Epithelial cell of prostate (primary cell): Measurements from ENCODE around the gene DPRX.

Experiments used
- DNase-seq: peaks from one replicate; pipeline ENCODE4 v3.0.0-alpha.2; 2011; ENCODE audit warnings: low read depth, low spot score
- H3K27ac ChIP-seq: fragments of 450-650 bp; 2 replicates; pipeline ENCODE4 v1.5.1; 2017; ENCODE audit warnings: mild to moderate bottlenecking

Gene DPRX, protein sequence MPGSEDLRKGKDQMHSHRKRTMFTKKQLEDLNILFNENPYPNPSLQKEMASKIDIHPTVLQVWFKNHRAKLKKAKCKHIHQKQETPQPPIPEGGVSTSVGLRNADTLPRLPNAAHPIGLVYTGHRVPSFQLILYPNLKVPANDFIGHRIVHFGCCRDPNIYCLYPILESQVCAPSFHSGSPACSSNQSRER

DNA sequence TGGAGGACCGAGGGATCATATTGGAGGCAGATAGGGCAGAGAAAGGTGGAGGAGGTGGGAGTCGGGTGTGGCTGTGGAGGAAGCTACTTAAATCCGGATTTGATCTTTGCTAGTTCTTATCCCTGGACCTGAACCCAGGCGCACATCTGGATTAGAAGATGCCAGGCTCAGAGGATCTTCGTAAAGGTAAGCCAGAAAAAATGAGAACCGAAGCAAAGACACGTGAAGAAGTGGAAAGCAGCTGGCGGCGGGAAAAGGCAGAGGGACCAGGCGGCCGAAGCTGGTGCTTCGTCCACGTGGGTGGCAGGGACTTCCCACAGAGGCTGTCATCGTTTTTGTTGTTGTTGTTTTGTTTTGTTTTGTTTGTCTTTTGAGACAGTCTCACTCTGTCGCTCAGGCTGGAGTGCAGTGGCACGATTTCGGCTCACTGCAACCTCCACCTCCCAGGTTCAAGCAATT is at the start of gene DPRX:
Gene DPRX (plus strand): TSS at position 51 of the 459 bp plus-strand sequence. CDS start 108 bp downstream, at position 159.
- no peak within 1 kb of the TSS for H3K27ac ChIP-seq
- DNase-seq, result no peak

DNA sequence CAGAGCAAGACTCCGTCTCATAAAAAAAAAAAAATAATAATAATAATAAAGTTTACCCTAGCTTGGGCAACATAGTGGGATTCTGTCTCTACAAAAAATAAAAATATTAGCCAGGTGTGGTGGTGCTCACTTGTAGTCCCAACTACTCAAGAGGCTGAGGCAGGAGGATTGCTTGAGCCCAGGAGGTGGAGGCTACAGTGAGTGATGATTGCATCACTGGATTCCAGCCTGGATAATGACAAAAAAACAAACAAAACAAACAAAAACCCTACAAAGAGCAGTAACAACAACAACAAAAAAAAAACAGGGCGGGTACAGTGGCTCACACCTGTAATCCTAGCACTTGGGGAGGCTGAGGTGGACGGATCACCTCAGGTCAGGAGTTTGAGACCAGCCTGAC is 48.6 kb upstream of the DPRX start:
- no peak overlapping the region for H3K27ac ChIP-seq
- no peak for DNase-seq

DNA sequence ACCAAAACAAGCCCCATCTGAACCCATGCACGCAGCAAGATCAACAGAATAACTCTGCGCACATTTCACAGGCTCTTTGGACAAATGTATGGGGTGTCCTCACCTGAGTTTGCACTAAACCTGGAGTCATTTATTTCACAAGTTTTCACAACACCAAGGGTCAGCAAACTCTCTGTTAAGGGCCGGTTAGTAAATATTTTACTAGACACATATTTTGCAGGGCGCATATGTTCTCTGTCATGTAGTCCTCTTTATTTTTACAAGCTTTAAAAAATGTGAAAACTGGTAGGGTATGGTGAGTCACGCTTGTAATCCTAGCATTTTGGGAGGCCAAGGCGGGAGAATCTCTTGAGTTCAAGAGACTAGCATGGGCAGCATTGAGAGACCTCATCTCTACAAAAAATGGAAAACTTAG is 45.5 kb upstream of the DPRX start:
- no peak overlapping the region for H3K27ac ChIP-seq
- DNase-seq, result no peak

DNA sequence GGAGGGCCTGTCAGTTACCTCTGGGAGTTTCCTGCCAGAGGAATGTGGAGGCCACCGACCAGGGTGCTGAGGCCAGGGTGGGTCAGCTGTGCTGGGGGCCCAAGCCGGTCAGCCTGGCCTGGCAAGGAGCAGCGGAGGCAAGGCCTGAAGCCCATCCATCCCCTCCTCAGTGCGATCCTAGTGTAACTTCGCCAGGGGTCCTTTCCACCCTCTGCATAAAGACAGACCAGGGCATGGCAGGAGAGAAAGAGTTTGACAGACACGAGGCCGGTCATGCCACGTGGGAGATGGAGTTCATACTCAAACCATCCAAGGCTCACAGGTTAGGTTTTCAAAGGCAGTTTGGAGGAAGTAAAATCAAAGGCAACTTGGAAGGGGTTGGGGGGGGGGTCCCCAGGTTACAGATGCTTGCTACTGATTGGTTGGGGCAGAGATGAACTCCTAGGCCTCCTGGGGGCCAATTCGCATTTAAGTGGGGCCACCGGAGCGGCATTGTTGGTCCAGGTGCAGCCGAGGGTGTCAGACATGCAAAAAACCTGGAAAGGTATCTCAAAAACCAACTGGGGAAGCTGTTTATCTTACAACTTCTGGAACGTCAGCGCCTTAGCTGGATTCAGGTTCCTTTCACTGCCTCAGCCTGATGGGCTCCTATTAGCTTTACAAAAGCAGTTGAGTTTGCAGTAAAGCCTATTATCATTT is 36.8 kb upstream of the DPRX start:
- H3K27ac ChIP-seq, result no peak overlapping the region
- DNase-seq, result no peak

DNA sequence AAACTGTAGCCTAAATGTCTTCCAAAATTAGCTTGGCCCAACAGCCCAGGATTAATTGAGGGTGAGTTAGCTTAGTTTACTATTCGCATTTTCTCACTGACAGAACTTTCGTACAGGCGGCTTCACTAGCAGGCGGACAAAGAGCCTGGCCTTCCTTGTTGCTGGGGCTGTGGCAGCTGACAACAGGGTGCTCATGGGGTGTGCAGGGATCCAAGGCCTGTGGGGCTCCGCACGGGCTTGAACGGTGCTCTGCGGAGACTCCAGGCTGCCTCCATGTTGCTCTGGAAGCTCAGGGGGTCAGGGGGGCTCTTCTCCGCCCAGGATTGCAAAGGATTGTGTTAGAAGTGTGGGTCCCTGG is 36.3 kb upstream of the DPRX start:
- H3K27ac ChIP-seq, result no peak overlapping the region
- no peak for DNase-seq

DNA sequence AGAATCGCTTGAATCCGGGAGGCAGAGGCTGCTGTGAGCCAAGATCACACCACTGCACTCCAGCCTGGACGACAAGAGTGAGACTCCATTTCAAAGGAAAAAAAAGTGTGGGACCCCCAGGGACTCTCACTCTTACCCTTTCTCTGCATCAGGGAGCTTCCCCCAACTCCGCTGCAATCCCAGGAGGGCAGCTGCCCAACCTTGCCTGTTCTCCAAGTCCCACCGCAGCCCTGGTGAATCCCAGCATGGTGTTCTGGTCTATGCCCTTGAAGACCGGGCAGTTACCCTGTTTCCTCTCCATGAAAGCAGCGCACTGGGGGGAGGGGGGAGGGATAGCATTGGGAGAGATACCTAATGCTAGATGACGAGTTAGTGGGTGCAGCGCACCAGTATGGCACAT is 35.7 kb upstream of the DPRX start:
- no peak overlapping the region for H3K27ac ChIP-seq
- no peak for DNase-seq

DNA sequence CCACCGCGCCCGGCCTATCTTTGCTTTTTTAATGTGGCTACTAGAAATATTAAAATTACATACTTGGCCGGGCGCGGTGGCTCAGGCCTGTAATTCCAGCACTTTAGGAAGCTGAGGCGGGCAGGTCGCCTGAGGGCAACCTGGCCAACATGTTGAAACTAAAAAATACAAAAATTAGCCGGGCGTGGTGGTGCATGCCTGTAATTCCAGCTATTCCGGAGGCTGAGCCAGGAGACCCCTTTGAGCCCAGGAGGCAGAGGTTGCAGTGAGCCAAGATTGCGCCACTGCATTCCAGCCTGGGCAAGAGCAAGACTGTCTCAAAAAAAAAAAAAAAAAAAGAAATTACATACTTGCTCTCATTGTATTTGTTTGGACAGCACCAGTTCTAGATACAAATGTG is 34.8 kb upstream of the DPRX start:
- H3K27ac ChIP-seq, result peak overlapping the region; percentile 68
- DNase-seq, result peak; percentile 24

DNA sequence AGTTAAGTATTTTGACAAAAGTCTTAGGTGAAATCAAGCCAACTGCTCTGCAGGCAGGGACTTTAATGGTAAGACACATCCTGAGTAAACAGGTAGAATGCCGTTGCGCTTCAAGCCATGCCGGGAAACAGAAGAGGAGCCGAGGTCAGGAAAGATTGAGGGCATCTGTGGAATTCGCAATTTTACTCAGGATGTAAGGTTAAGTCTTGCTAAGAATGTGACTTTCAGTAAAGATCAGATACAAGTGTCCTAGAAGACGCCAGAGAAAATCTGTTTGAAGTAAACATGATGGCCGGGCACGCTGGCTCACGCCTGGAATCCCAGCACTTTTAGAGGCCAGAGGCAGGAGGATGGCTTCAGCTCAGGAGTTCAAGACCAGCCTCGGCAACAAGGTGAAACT is 33.4 kb upstream of the DPRX start:
- H3K27ac ChIP-seq, result peak overlapping the region; percentile 68
- DNase-seq, result no peak

DNA sequence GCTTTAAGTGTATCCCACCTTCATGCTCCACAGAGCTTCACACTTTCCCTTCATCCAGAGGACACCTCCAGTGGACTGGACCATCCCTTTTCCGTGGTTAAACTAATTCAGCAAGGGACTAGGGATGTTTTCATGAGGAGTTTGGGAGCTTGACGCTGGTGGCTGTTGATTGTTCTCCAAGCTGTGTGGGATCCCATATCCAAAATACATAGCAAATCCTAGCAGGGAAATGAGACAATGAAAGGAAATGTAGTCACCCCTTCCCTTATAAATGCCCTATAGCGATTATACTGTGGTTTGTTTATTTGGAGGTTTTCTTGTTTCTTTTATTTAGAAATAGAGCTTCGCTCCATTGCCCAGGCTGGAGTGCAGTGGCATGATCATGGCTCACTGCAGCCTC is 31.6 kb upstream of the DPRX start:
- H3K27ac ChIP-seq, result no peak overlapping the region
- no peak for DNase-seq

DNA sequence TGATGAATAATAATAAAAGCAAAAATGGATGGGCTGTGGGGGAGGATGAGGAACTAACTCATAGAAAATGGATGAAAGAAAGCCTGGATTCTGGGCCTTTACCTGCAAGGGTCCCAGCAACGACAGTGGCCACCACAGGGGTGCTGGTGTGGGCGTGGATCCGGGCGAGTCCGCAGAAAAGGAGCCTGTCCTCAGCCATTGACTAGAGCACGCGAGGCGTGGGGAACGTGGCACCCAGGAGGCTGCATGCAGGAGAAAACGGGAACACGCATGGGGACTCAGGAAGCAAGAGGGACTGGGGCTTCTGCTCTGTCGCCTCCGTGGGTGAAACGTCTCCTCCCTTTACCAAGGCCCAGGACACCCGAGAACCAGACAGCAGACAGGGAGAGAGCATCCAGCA is 25.8 kb upstream of the DPRX start:
- H3K27ac ChIP-seq, result no peak overlapping the region
- DNase-seq, result no peak

DNA sequence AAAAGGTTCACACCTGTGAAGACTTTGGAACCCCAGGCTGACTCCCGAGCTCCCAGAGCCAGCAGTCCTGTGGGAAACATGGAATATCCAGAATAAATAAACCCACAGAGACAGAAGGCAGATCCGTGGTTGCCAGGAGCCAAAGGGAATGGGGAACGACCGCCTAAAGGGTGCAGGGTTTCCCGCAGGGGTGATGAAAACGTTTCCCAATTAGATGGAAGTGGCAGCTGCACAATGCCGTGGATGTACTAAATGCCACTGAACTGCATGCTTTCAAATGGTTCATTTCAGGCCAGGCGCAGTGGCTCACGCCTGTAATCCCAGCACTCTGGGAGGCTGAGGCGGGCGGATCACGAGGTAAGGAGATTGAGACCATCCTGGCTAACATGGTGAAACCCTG is 23.4 kb upstream of the DPRX start:
- DNase-seq, result no peak
- no peak overlapping the region for H3K27ac ChIP-seq

DNA sequence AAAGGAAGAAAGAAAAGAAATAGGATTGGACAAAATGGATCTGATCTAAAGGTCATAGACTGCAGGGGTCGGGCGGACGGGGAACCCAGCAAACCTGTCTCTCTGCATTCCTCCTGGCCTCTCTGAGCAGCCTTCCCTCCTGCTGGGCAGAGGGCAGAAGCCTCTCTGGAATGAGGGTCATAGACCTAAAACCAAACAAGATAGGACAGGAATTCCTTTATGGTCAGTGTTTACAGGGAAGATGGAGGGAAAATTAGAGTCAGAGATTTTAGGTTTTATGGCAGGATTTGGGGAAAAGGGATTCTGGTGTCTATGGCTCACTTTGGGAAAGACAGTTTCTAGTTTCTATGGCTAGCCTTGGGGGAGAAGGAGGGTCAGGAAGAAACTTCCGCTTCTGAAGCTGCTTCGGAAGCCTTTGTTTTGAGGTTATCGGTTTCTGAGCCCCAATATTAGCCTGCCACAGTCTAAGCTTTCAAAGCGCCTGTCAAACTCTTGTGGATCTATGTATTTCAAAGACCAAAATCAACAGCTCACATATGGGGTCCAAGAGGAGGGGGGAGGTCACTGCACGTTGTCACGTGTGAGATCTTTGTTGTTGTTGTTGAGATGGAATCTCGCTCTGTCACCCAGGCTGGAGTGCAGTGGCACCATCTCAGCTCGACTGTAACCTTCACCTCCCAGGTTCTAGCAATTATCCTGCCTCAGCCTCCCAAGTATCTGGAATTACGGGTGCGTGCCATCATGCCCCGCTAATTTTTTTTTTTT is 18.9 kb upstream of the DPRX start:
- no peak overlapping the region for H3K27ac ChIP-seq
- DNase-seq, result no peak

DNA sequence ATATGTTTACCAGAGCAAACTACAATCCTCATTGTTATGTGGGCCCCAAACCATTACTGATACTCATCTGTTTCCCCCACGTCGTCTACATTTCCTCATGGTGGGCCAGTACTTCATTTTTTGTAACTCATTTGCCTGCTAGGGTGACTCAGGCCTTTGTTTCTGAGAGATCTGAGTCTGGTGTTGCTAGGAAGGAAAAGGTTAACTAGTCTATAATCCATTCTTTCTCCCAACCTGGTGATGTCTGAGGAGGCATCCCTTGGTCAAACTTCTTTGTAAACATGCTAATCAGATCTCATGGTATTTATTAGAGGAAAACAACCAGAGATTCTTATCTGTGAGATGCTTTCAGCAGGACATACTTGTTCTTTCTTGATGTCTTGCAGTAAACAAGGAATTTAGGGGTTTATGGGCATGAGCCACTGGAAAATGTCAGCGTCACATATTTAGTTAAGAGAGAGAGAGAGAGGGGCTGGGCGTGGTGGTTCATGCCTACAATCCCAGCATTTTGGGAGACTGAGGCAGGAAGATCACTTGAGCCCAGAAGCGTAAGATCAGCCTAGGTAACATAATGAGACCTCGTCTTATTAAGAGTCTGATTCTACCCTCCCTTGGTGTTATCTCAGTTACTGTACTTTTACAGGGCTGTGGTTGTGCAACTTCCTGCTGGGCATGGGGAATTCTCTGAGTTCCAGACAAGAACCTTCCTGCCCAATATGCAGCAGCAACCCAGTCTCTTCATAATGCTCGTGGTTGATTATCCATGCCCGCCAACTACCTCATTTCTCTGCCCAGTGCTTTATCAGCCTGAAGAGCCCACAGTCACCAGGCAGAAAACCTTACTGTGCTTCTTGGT is 9.7 kb upstream of the DPRX start:
- peak; percentile 49 for DNase-seq
- H3K27ac ChIP-seq, result peak overlapping the region; percentile 57

DNA sequence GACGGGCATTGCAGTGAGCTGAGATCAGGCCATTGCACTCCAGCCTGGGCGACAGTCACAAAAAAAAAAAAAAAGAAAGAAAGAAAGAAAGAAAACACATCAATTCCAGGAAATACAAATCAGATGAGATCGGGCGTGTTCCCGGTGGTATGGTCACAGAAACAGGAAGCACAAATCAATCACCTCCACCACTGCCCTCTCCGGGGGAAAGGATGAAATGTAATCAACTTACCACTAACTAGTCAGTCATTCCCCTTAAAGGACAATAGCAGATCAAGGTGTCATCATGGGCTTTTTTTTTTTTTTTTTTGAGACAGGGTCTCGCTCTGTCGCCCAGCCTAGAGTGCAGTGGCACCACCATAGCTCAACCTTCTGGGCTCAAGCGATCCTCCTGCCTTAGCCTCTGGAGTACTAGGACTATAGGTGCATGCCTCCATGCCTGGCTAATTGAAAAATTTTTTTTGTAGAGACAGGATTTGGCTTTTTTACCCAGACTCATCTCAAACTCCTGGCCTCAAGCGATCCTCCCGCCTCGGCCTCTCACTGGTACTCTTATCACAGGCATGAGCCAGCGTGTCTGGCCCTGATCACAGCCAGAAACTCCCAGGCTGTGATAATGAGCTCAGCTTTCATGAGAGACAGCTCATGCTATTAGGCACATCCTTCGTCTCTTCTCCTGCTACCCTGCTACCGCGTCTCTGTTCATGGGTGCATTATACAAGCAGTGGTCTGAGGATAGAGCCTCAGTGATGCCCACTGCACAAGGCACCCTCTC is 6.8 kb upstream of the DPRX start:
- no peak overlapping the region for H3K27ac ChIP-seq
- no peak for DNase-seq

DNA sequence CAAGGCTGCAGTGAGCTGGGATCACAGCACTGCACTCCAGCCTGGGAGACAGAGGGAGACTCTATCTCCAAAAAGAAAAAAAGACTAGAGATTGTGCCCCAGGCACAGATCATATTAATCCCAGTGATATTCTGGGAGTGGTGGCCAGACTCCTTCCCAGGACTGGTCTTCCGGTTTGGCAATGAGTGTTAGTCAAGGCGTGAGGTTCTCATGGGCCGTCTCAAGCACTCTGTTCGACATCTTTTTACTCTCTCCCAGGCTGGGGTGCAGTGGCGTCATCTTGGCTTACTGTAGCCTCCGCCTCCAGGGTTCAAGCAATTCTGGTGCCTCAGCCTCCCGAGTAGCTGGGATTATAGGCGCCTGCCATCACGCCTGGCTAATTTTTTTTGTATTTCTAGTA is 5.3 kb upstream of the DPRX start:
- H3K27ac ChIP-seq, result no peak overlapping the region
- no peak for DNase-seq

DNA sequence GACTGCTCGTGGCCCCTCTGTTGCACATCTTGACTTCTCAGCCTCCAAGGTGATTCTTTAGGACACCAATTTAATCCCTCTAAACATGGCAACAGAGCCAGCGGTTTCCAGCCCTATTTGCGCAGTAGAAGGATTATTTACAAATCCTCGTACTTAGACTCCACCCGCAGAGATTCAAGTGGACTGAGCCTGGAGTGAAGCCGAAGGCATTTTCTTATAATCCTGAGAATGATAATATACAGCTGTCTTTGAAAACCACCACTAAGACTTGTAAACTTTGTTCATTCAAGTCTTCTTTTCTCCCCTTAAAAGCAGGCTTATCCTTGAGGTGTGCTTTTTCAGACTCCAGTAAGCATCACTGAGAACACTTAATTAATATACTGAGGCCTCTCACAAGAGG is 4.8 kb upstream of the DPRX start:
- H3K27ac ChIP-seq, result no peak overlapping the region
- no peak for DNase-seq

DNA sequence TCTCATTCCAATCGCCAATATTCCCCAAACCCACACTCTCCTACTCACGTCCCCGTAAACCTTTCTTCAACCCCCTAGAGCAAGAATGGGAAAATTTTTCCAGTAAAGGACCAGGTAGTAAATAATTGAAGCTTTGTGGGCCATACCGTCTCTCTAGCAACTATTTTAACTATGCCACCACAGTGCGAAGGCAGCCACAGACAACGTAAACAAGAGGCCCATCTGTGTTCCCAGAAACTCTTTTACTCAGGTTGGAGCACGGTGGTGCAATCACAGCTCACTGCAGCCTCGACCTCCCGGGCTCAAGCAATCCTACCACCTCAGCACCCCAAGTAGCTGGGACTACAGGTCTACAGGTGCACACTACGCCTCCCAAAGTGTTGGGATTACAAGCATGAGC is 3.0 kb downstream of the DPRX start:
- no peak overlapping the region for H3K27ac ChIP-seq
- DNase-seq, result no peak

DNA sequence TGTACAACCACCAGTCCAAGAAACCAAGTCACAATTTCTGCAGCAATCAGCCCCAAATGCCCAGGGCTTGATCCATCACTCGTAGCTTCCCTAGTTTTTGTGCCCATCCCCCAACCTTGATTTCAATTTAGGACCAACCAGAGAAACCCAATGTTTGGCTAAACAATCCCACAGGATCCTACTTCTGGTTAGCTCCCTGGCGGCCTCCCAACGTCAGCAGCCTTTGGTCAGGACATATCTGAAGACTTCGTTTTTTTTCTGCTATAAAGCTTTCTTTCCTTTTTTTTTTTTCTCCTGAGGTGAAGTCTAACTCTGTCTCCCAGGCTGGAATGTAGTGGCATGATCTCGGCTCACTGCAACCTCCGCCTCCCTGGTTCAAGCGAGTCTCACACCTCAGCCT is 7.7 kb downstream of the DPRX start:
- no peak for DNase-seq

DNA sequence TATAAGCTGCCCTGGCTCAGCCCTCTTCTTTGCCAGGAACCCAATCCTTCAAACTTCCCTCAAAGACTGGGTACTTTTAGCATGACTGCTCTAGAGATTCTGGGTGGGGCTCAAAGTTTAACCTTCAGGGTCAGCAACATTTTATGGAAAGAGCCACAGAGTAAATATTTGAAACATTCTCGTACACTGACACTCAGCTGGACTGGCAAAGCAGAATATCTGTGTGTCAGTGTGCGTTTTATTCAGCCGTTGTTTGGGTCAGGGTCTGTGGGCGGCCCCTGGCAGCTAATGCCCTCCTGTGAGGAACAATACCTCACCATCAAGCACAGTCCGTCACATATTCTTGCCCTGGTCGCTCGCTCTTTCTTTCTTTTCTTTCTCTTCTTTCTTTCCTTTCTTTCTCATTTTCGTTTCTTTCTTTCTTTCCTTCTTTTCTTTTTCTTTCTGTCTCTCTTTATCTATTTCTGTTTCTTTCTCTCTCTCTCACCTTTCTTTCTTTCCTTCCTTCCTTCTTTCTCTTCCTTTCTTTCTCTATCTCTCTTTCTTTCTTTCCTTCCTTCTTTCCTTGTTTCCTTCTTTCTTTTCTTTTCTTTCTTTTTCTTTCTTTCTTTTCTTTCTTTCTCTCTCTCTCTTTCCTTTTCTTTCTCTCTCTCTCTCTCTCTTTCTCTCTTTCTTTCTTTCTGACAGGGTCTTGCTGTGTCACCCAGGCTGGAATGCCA is 10.7 kb downstream of the DPRX start:
- H3K27ac ChIP-seq, result no peak overlapping the region
- DNase-seq, result no peak

More for the DNA sequence above, 7.7 kb downstream of the DPRX start:
- no peak overlapping the region for H3K27ac ChIP-seq
